ENCODE measurements around the gene CCL26.
"Not testable (repeated sequence)": the region's sequence is repeated elsewhere in the genome, so short reads cannot be mapped to it uniquely, and the experiment has no call there.

CCL26 gene

DNA sequence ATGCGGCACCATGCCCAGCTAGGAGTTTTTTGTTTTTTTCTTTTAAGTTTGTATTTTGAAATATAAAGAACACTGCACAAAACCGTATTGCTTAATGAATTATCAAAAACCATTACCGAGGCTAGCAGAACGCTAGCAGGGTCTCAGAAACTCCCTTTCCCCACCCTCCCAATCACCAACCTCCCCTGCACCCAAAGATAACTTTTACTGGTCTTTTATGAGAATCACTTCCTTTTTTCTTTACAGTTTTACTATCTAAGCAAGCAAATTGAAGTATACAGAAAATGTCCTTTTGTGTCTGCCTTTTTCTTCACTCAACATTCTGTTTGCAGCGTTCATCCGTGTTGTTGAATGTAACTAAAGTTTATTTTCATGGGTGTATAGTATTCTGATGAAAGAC is 46.7 kb downstream of the CCL26 start:
- DNase-seq (ENCODE audit: low read depth), result no peak
- no peak overlapping the region for H3K4me3 ChIP-seq (ENCODE audit: low read depth, low read length)
- no peak for TF ChIP-seq CTCF (IDR thresholded peaks at IDR 0.05; ENCODE audit: control insufficient read depth, extremely low read depth, insufficient read depth)

DNA sequence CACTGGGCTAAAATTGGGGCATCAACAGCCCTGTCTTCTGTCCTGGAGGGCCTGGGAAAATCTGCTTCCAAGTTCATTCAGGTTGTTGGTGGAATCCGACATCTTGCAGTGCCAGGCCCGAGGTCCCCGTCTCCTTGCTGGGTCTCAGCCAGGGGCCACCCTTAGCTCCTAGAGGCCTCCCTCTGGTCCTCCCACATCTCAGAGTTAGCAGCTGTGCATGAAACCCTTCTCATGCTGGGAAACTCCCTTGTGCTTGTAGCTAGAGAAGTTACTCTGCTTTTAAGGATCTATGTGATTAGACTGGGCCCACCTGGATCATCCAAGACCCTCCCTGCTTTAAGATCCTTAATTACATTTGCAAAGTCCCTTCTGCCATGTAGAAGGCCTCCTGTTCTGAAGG is 48.6 kb downstream of the CCL26 start:
- H3K4me3 ChIP-seq (ENCODE audit: low read depth, low read length), result no peak overlapping the region
- no peak for TF ChIP-seq CTCF (IDR thresholded peaks at IDR 0.05; ENCODE audit: control insufficient read depth, extremely low read depth, insufficient read depth)
- no peak for DNase-seq (ENCODE audit: low read depth)

DNA sequence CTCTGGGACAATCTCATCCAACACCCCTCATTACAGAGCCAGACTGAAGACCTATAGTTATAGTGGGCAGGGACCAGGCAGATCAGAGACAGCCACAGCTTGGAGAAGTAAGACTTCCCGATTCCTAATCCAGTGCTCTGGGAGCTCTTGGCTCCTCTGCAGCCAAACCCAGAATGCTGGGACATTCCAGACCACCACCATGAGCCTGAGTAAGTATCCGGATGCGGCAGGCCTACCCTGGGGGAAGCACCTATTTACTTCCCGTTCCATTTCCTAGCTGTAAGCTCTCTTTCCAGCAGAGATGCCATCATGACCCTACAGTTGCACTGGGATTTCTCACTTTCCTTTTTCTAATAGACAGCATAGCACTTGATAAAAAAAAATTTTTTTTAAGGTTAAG is 49.6 kb downstream of the CCL26 start:
- no peak for TF ChIP-seq CTCF (IDR thresholded peaks at IDR 0.05; ENCODE audit: control insufficient read depth, extremely low read depth, insufficient read depth)
- H3K4me3 ChIP-seq (ENCODE audit: low read depth, low read length), result no peak overlapping the region
- no peak for DNase-seq (ENCODE audit: low read depth)

DNA sequence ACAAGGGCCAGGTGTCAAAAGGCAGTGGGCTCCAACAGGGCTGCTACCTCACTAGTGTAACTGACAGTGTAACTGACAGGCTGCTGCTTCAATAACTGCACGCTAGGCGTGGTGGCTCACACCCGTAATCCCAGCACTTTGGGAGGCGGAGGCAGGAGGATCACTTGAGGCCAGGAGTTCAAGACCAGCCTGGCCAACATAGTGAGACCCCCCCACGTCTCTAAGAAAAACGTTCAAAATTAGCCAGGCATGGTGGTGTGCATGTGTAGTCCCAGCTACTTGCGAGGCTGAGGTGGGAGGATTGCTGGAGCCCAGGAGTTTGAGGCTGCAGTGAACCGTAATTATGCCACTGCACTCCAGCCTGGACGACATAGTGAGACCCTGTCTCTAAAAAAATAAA is 50.1 kb downstream of the CCL26 start:
- not testable (repeated sequence) for DNase-seq (ENCODE audit: low read depth); H3K4me3 ChIP-seq (ENCODE audit: low read depth, low read length)

DNA sequence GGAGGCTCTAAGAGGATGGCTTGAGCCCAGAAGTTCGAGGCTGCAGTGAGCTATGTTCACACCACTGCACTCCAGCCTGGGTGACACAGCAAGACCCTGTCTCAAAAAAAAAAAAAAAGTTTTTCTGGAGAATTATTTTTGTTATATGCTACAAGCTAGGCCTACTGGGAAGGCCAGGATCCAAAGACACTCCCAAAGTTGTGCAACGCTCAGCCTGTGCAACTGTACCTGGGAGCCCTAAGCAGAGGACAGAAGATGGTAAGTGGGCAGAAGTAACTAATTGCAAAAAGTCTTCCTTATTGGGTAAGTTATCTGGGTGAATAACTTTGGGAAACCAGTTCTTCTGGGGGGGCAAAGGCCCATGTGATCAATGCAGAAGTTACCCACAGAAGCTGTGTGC is 50.6 kb downstream of the CCL26 start:
- DNase-seq (ENCODE audit: low read depth), result no peak
- no peak overlapping the region for H3K4me3 ChIP-seq (ENCODE audit: low read depth, low read length)
- no peak for TF ChIP-seq CTCF (IDR thresholded peaks at IDR 0.05; ENCODE audit: control insufficient read depth, extremely low read depth, insufficient read depth)

DNA sequence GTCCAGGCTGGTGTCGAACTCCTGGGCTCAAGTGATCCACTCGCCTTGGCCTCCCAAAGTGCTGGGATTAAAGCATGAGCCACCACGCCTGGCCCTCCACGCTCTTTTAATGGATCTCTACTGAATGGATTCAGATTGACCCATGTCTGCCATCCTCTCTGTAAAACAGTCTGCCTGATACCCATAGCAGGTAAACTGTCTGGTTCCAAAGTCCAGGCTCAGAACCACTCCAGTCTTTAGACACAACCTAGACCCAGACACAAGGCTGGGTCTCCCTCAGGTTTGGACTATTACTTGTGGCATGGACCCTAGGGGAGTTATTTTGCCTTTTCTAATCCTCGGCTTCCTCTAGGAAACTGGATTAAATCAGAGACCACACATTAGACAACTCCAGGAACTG is 52.4 kb downstream of the CCL26 start:
- TF ChIP-seq CTCF (IDR thresholded peaks at IDR 0.05; ENCODE audit: control insufficient read depth, extremely low read depth, insufficient read depth), result no peak
- no peak overlapping the region for H3K4me3 ChIP-seq (ENCODE audit: low read depth, low read length)
- DNase-seq (ENCODE audit: low read depth), result no peak

Data from LNCaP clone FGC (cell line).